HuH-7.5 (cell line): ENCODE data around the gene LATS2.

Experiments used
- DNase-seq: peaks from one replicate; pipeline ENCODE4 v3.0.0; 2011; ENCODE audit warnings: low spot score

Gene LATS2

DNA sequence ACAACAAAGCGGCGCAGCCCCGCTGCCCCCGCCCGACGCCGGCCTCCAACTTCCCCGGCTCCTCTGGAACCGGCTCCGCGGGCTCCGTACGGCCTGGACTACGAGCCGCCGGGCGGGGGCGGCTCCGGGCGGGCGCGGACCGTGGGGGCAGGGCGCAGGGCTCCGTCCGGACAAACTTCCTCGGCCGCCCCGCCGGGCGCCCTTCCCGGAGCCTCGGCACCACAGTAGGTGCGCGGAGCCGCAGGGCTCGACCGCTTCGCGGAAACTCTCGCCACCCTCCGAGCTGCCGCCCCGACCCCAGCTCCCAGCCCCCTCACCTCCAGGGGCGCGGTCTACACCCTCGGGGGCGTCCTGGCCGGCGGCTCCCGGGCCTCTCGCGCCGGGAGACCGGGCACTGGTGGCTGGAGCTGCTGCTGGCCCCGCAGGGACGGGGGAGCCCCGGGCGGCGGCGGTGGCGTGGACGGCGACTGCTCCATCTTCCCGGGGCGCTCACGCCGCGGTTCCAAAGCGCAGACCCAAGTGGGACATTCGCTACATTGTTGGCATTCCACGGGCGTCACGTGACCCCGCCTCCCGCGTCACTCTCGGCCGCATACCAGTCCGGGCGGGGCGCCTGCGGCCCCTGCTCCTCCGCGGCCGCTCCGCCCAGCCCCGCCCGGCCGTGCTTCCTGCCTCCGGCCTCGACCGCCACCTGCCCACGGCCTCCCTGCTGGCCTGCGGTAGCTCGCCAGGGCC is at the start of gene LATS2:
LATS2 (minus strand) TSS at position 558 of the 735 bp plus-strand sequence. CDS start 15,560 bp downstream, outside the sequence.
- DNase-seq: peak; percentile 88

DNA sequence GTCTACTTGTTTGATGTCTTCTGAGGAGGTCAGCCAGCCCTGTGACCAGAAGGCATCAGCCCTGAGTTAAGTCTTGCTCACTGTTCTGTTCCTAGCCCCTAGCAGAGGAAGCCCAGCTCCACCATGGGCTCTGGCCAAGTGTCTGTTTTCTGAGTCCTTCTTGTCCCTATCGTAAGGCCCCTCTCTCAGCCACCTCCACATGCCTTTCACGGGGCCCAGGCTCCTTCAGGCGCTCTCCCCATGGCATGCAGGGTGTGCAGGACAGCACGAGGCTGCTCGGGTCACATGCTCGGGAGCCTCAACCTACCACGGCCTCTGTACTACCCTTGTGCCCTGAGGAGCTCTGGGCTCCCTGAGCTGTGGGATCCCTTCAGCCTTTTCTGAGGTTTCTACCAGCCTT is 47.8 kb upstream of the LATS2 start:
- DNase-seq: no peak

DNA sequence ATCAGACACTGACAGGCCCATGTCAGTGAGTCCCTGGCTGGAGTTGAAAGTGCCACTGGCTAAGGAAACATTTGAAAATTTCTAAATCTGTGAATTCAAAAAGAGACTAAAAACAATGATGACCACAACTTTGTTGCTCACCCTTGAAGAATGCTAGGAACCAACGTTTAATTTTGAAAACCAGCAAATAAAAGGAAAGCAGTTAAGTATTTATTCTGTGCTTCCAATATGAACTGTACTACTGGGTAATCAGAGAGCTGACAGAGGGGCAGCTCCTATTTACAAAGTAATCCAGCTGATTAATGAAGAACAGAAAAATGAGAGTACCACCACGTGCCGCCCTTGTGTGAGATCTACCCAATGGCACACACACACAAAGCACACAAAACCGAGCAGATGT is 44.7 kb upstream of the LATS2 start:
- DNase-seq: no peak

DNA sequence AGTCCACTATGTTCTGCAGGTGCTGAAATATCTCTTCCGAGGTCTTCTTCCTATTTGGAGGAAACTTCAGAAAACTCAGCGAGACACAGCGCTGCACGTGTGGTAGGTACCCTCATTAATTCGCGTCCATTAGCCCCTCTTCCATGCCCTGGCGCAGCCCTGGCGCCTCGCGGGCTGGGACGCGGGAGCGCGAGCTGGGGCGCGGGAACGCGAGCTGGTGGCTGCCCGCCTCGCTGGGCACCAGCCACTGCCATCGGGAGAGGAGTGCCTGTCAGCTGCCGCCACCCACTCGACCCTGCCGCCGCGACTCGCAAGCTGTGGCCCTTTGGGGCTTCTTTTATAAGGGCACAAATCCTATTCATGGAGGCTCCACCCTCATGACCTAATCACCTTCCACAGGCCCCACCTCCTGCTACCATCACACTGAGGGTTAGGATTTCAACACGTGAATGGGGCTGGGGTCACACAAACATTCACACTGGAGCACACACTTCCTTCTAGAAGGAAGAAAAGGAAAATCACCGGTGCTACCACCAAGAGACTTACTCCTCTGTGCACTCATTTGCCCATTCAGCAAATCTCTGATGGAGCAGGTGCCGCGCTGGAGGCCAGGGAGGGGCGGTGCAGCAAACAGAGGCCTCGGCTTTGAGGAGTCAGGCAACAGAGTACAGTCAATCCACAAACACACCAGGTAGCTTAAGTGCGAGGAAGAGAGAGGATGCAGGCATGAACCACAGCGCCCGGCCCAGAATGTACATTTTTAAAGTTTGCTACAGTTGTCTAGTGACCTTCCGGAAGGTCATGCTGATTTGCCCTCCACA is 43.0 kb upstream of the LATS2 start:
- DNase-seq: no peak

DNA sequence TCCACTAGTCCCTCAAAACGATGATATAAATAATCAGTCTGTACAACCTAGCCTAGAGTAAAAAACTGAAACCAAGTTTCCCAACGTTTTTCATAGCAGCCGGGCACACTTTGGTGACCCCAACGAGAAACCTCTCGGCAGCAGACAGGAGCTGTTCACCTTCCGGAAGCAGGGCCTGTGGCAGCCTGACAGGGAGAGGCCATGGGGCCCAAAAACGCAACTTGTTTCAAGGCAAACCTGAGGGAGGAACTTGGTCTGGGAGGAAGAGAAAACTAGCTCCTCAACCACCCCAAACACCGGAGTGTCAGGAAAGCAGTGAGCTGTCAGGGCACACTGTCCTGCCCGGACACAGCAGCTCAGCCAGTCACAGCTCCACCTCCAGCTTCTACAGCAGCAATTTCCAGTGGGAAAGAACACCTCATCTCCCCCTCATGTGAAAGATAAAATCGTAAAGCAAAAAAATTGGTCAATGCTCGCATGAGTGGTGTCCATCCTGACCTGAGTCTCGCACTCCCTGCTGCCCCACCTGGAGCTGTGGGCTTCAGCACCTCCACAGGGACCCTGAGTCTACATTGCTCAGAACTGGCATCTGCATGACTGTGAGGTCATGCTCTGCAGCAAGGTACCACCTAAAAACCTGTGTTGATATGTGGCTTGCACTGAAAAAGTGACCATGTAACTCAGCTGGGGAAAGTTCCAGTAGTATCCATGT is 40.6 kb upstream of the LATS2 start:
- DNase-seq: no peak

DNA sequence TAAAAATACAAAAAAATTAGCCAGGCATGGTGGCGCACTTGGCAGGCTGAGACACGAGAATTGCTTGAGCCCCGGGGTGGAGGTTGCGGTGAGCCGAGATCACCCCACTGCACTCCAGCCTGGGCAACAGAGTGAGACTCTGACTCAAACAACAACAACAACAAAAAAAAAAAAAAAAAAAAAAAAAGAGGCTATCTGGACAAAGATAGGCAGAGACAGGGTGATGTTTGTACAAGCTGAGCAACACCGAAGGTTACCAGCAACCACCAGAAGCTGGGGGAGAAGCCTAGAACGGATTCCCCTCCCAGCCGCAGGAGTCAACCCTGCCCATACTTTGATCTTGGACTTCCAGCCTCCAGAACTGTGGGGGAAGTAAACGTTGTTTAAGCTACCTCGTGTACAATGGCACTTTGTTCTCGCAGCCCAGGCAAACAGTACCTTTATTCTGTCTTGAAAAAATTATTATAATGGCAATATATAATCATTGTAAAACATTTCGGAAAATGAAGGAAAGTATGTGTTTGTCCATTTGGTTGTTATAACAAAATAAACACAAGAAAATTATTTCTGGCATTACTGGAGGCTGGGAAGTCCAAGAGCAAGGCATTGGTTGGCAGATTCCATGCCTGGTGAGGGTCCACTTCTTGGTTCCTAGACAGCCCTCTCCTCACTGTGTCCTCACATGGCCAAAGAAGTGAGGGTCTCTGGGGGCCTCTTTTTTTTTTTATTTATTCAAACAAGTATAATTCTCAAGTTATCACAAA is 39.8 kb upstream of the LATS2 start:
- DNase-seq: no peak

DNA sequence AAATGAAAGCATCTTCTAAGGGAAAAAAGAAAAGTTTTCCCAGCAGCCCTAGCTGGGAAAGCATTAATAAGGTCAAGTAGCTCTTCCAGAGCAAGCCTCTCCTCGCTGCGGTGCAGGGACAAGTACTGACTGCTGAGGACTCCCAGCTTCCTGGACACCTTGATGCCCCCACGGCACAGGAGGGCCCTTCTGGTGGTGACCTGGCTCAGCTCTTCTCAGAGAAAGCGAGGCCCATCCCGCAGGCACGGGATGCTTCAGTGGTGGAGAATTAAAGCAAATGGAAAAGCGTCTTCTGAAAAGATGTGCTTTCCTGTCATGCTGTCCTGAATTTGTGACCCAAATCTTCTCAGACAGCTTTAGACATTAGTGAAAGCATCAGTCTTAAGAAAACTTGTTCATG is 38.8 kb upstream of the LATS2 start:
- DNase-seq: no peak

DNA sequence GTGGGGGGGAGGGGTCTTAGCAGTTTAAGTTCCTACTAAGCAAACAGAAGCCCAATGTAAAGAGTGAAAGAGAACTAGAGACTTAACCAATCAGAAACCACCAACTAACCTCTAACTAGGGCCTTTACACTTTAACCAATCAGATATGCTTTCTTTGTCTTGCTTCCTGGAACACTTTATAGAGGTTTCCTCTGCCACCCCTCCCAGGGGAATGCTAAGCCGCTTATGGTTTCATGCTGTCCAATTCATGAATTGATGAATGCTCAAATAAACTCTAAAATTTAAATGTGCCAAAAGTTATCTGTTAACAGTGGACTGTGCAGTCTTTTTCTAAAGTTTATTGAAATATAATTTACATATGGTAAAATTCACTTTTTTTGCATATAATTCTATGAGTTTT is 33.9 kb upstream of the LATS2 start:
- no peak for DNase-seq

DNA sequence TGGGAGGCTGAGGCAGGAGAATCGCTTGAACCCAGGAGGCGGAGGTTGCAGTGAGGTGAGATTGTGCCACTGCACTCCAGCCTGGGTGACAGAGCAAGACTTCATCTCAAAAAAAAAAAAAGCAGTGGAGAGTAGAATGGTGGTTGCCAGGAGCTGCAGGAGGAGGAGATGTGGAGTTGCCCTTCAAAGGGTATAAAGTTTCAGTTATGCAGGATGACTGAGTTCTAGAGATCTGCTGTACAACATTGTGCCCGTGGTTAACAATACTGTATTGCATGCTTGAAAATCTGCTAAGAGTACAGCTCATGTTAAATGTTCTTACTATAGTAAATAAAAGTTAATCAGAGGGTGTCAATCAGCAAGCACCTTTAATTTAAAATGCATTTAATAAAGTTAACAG is 28.4 kb upstream of the LATS2 start:
- no peak for DNase-seq

DNA sequence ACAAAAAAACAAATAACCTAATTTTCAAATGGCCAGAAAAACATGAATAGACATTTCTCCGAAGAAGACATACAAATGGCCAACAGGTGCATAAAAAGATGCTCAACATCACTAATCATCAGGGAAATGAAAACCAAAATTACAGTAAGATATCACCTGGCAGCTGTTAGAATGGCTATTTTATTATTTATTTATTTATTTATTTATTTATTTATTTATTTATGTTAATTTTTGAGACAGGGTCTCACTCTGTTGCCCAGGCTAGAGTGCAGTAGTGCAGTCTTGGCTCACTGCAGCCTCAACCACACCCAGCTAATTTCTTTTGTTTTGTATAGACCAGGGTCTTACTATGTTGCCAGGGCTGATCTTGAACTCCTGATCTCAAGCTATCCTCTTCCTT is 27.1 kb upstream of the LATS2 start:
- DNase-seq: no peak

DNA sequence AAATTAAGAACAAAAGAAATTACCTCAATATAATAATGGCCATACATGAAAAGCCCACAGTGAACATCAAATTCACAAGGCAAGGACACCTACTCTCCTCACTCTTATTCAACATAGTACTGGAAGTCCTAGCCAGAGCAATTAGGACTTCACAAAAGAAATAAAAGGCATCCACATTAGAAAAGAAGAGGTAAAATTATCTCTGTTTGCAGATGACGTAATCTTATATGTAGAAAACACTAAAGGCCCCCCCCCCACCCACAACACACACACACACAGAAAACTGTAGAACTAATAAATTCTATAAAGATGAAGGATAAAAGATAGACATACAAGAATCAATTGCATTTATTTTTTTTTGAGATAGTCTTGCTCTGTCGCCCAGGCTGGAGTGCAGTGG is 25.5 kb upstream of the LATS2 start:
- no peak for DNase-seq

DNA sequence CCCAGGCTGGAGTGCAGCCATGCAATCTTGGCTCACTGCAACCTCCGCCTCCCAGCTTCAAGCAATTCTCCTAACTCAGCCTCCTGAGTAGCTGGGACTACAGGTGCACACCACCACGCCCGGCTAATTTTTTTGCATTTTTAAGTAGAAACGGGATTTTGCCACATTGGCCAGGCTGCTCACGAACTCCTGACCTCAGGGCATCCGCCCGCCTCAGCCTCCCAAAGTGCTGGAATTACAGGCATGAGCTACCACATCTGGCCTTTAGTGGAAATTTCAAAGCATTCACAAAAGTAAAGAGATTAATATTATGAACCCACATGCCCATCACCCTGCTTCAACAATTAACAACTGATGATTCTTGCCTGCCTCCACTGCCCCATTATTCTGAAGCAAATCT is 20.5 kb upstream of the LATS2 start:
- no peak for DNase-seq

DNA sequence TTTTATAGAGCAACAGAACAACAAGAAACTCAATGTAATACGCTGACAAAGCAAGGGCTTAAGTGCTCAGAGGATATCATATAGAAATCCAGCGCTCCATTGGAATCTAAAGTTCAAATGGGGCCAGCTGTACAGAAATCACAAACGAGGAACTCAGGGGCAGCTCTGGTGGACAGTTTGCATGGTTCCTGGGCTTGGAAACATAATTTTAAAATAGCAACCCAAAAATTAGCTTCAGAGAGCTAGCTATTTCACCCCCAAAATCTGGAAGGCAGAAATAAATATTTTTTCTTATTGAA is 19.2 kb upstream of the LATS2 start:
- no peak for DNase-seq

DNA sequence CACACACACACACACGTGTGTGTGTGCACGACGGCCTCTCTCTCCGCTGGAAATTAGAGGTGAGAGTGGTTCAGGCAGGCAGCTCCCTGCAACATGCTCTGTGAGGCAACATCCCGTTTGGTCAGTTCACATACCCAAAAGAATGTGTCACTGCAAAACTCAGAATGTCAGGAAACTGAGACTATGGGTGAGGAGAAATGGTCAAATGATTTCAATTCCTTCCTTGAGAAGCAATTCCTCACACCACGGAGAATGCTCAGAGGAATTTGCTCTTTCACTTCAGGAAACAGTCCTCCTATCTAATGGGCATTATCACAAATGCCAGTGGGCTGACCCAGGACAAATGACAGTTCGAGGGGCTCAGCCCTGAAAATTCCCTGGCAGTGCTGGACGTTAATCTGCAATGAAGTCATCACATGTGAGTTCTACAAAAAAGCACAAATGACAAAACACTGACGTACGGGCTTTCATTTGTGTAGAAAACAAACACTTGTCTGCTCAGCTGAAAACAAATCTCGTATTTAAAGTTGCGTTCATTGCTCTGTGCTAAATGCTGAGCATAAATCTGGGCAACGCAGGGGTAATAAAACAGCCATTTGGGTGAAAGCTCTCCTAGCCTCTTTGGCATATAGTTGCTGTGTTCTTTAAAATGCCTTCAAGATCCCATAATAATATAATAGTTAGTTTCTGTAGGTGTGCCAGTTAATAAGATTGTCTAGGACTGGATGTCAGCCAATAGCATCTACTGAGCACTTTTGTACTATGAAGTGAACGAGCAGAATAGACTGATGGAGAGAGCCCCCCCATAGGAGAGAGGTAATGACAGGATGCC is 18.6 kb upstream of the LATS2 start:
- DNase-seq: no peak

DNA sequence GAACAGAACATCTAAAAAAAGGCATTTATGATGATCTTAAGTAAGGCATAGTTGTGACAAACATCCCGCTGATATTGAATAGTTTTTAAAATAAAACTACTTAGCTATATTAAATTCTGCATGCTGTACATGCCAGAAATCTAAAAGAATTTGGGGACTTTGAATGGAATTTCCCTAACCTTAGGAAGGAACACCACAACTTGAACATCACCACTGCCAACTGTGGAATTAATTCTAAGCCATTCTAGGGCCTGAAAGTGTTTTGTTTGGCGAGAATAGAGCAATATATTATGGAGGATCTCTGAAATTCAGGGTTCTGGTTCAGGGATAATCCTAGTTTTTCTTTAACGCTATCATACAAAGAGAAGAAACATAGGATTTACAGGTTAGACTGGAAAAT is 17.8 kb upstream of the LATS2 start:
- DNase-seq: no peak

DNA sequence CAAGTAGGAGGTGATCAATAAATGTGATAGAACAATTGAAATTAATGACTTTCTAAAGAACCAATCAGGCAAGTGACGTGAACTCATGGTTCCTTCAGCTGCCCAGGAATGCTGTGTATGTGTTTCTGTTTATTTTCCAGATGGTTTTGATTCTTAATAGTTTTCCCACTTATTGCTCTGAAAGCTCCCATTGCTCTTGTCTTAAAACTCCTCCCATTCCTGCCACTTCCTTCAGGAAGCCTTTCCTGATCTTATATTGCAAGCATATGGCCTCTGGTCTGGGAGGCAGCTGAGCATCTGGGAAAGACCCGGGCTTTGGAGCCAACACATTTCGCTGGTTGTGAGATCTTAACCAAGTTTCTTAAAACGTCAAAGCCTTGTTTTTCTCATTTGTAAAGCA is 17.1 kb upstream of the LATS2 start:
- no peak for DNase-seq

DNA sequence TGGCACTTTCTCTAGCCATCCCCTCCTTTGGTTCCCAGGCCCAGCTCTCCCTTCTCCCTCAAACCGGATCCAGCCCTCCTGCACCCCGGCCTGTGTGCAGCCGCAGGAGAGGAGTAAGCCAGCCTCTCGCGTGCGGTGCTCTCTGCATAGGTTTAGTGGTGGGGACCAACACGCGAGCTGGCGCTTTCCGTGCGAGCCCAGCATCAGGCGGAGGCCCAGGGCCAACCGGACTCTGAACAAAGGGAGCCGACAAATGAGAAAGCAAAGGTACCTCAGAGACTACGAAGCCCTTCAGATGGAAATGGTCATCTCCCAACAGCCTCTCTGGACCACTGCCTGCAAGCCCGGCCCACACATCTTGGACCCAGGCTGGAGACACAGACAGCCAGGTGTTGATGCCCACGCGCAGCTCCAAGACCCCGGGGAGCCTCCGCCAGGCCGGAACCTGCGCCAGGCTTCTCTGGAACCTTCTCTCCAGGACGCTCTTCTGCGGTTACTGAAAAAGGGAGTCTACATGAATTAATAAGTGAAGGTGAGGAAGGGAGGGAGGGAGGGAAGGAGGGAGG is 16.5 kb upstream of the LATS2 start:
- no peak for DNase-seq

DNA sequence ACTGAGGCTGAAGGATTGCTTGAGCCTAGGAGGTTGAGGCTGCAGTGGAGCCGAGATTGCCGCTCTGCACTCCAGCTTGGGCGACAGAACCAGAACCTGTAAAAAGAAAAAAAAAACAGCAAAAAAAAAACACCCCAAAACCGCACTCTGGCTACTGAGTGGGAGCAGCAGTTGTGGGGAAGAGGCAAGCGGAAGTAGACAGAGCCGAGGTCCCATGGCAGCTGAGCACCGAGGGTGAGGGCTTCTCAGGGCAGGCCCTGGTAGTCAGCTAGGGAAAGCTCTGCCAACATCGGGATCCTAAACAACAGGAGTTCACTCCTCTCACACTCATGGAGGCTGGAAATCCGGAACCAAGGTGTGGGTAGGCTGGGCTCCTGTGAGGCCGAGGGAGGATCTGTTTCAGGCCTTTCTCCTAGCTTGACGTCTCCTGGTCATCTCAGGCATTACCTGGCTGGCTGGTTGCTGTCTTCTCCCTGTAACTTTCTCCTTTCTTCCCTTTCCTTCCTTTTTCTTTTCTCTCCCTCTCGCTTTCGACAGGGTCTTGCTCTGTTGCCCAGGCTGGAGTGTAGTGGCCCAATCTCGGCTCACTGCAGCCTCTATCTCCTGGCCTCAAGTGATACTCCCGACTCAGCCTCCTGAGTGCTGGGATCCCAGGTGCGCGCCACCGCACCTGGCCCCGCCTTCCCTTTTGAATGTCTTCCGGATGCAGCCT is 15.8 kb upstream of the LATS2 start:
- no peak for DNase-seq

DNA sequence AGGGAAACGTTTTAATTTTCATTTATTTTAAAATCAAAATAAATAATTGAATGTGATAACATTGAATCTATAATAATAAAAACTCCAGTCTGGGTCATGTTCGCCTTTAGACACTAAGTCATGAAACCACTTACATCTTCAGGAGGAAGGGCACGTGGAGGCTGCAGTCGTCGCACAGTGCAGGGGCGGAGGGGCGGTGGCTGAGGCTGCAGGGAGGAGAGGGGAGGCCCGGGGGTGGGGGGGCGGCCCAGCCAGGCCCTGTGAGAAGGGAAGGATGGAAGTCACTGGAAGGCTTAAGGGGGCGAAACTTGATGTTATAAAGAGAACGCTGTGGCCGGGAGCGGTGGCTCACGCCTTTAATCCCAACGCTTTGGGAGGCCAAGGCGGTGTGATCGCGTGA is 14.9 kb upstream of the LATS2 start:
- DNase-seq: no peak
